ENCODE measurements around the gene KCTD16.

KCTD16 gene

GRCh38 chr5:144369006-144369405, 198.3 kb downstream of the KCTD16 start:
- TF ChIP-seq CTCF (IDR thresholded peaks at IDR 0.05; ENCODE audit: low read depth, low read length), result no peak
- H3K4me3 ChIP-seq (ENCODE audit: low read depth, low read length), result no peak overlapping the region

DNA sequence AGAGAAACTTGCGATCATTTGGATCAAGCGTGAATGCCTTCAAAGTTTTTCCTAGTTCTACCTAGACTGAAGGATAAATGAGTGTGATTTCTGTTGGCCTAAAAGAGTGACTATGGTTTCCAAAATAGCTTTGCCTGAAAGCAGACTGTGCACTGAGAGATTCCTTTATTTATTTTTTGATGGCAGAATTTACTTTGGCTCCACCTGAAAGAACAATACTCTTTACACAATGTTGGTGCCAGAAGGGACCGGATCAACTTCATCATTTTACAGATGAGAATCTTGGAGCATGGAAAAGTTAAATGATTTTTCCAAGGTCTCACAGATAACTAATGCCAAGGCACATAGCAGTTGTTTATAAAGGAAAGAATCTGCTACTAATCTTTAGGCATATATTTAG, 199.6 kb downstream of the KCTD16 start:
- TF ChIP-seq CTCF (IDR thresholded peaks at IDR 0.05; ENCODE audit: low read depth, low read length), result no peak
- no peak overlapping the region for H3K4me3 ChIP-seq (ENCODE audit: low read depth, low read length)

DNA sequence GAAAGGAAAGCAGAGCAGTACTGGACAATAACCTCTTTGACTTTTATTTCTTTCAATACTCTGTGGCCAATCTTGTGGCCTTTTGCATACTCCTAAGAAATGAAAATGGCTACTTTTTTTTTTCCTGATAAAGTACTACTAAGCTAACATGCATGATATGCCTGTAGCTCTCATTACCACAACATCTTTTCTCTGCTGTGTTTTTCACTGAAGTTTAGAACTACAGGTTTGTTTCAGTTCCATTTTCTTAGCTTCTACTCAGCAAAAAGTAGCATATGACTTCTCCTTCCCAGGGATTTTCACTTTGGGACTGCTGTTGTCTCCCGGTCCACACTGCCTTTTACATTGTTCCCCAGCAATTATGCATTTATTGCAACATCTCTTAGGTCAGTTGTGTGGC, 204.0 kb downstream of the KCTD16 start:
- no peak for TF ChIP-seq CTCF (IDR thresholded peaks at IDR 0.05; ENCODE audit: low read depth, low read length)
- H3K4me3 ChIP-seq (ENCODE audit: low read depth, low read length), result no peak overlapping the region

DNA sequence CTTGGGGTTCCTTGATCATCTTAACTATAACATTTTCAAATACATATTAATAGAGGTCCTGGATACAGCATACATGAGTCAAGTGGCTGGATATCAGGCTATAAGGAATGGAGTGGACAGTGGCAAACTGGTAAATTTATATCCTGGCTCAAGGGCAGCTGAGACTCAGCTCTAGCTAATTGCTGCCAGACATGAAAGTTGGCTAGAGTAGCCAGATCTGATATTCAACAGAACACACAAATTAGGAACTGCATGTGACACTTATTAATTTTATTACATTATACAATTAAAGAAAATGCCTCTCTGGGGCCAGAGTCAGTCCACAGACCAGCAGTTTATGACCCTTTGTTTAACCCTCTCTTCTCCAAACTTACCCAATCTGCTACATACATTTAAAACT, 206.5 kb downstream of the KCTD16 start:
- no peak for TF ChIP-seq CTCF (IDR thresholded peaks at IDR 0.05; ENCODE audit: low read depth, low read length)
- no peak overlapping the region for H3K4me3 ChIP-seq (ENCODE audit: low read depth, low read length)

GRCh38 chr5:144378681-144379080, 208.0 kb downstream of the KCTD16 start:
- no peak for TF ChIP-seq CTCF (IDR thresholded peaks at IDR 0.05; ENCODE audit: low read depth, low read length)
- no peak overlapping the region for H3K4me3 ChIP-seq (ENCODE audit: low read depth, low read length)

DNA sequence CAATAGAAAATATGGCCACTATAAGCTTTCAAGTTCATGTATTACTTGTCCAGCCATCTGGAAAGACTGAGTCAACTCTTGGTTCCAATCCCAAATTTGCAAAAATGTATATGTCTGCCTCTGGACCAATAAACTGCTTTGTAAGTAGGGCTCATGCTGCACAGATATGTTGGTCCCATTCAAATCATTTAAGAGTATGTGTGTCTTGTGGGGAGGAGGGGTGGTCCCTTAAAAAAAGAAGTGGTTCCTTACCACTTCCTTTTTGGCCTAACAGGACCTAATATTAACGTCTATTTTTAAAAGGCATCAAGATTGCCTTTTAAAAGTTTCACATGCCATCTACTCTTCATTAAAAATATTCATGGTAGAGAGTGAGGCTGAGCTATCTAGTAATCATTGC, 214.9 kb downstream of the KCTD16 start:
- no peak overlapping the region for H3K4me3 ChIP-seq (ENCODE audit: low read depth, low read length)

GRCh38 chr5:144386315-144386714, 215.6 kb downstream of the KCTD16 start:
- TF ChIP-seq CTCF (IDR thresholded peaks at IDR 0.05; ENCODE audit: low read depth, low read length), result no peak
- H3K4me3 ChIP-seq (ENCODE audit: low read depth, low read length), result no peak overlapping the region

More for the DNA sequence above, 214.9 kb downstream of the KCTD16 start:
- no peak for TF ChIP-seq CTCF (IDR thresholded peaks at IDR 0.05; ENCODE audit: low read depth, low read length)

Data from WI38 (cell line).